Spleen (tissue), 7 donors: Measurements from ENCODE around the gene PPL.

ENCODE experiments used
- POLR2AphosphoS5 ChIP-seq, 3 donors: sonication (generic); formaldehyde crosslinking; IDR thresholded peaks; one replicate each; pipeline ENCODE4 v1.5.1; 2017; ENCODE audit warnings: antibody characterized with exemption in 3 of 3
- TF ChIP-seq, protein P1 (sequence below), 11 experiments: fragments of 200-600 bp in 7 of 11; fragments of 450-650 bp in 4 of 11; sonication (generic) in 4 of 11; IDR thresholded peaks in 8 of 11; conservative IDR thresholded peaks in 3 of 11; 1 replicate in 7 of 11; 2 replicates in 4 of 11; pipeline versions ENCODE4 v1.4.0 to v1.8.0; 2016 to 2021; ENCODE audit warnings: antibody characterized with exemption in 11 of 11, inconsistent platforms in 4 of 11, mild to moderate bottlenecking in 1 of 11
- donor health status: DM: no; HTN: no; CAD: no; lungs with moderate emphysema.
- donor health status: DM: no; HTN: no; CAD: no.
- donor health status: DM: no; HTN: no; CAD: no.

- TF ChIP-seq, protein P1, sequence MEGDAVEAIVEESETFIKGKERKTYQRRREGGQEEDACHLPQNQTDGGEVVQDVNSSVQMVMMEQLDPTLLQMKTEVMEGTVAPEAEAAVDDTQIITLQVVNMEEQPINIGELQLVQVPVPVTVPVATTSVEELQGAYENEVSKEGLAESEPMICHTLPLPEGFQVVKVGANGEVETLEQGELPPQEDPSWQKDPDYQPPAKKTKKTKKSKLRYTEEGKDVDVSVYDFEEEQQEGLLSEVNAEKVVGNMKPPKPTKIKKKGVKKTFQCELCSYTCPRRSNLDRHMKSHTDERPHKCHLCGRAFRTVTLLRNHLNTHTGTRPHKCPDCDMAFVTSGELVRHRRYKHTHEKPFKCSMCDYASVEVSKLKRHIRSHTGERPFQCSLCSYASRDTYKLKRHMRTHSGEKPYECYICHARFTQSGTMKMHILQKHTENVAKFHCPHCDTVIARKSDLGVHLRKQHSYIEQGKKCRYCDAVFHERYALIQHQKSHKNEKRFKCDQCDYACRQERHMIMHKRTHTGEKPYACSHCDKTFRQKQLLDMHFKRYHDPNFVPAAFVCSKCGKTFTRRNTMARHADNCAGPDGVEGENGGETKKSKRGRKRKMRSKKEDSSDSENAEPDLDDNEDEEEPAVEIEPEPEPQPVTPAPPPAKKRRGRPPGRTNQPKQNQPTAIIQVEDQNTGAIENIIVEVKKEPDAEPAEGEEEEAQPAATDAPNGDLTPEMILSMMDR (IDR thresholded peaks at IDR 0.05 in 8 of 11, conservative IDR thresholded peaks at IDR 0.05 in 3 of 11), result no peak
- no peak for TF ChIP-seq POLR2AphosphoS5 (IDR thresholded peaks at IDR 0.05)
Measured at GRCh38 chr16:4949986-4950385, 13.0 kb upstream of the PPL start.
